ENCODE data around the gene UBE4B.

Gene UBE4B

DNA sequence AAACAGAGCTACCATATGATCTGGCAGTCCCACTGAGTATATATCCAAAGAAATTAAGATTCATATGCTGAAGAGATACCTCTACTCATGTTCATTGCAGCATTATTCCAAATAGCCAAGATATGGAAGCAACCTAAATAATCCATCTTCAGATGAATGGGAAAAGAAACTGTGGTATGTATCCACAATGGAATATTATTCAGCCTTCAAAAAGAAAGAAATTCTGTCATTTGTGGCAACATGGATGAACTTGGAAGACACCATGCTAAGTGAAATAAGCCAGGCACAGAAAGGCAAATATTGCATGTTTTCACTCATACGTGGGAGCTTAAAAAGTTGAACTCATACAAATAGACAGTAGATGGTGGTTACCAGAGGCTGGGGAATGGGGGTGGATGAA is 47.8 kb downstream of the UBE4B start:
- no peak for DNase-seq (ENCODE audit: insufficient read length, low spot score)
- TF ChIP-seq POLR2AphosphoS5 (IDR thresholded peaks at IDR 0.05; ENCODE audit: low read depth, low read length) (no peak), POLR2A (IDR thresholded peaks at IDR 0.05; ENCODE audit: low read depth, low read length) (no peak), SPI1 (IDR thresholded peaks at IDR 0.05; ENCODE audit: low read depth, low read length) (no peak), PAX5 (IDR thresholded peaks at IDR 0.05; ENCODE audit: insufficient read depth, low read length, severe bottlenecking) (no peak), TAF1 (IDR thresholded peaks at IDR 0.05; ENCODE audit: low read depth, low read length) (no peak), POU2F2 (IDR thresholded peaks at IDR 0.05; ENCODE audit: low read depth, low read length) (no peak)
- no peak for FAIRE-seq

DNA sequence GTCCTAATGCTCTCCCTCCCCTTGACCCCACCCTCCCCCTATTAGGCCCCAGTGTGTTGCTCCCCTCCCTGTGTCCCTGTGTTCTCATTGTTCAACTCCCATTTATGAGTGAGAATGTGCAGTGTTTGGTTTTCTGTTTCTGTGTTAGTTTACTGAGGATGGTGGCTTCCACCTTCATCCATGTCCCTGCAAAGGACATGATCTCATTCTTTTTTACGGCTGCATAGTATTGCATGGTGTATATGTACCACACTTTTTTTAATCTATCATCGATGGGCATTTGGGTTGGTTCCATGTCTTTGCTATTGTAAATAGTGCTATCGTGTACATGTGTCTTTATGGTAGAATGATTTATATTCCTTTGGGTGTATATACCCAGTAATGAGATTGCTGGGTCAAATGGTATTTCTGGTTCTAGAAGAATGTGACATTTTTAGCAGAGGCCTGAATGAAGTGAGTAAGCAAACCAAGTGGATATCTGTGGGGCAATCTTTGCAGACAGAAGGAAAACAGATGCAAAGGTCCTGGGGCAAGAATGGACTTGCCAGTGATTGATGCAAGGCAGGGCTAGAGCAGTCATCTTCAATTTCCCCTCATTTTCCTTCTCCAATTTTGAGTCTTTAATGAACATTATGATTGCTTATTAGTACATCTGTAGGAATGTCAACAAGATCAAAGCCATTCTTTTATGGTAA is 50.2 kb downstream of the UBE4B start:
- FAIRE-seq = no peak
- no peak for DNase-seq (ENCODE audit: insufficient read length, low spot score)
- TF ChIP-seq POU2F2 (IDR thresholded peaks at IDR 0.05; ENCODE audit: low read depth, low read length) (no peak), POLR2A (IDR thresholded peaks at IDR 0.05; ENCODE audit: low read depth, low read length) (no peak), PAX5 (IDR thresholded peaks at IDR 0.05; ENCODE audit: insufficient read depth, low read length, severe bottlenecking) (no peak), TAF1 (IDR thresholded peaks at IDR 0.05; ENCODE audit: low read depth, low read length) (no peak), SPI1 (IDR thresholded peaks at IDR 0.05; ENCODE audit: low read depth, low read length) (no peak), POLR2AphosphoS5 (IDR thresholded peaks at IDR 0.05; ENCODE audit: low read depth, low read length) (no peak)

DNA sequence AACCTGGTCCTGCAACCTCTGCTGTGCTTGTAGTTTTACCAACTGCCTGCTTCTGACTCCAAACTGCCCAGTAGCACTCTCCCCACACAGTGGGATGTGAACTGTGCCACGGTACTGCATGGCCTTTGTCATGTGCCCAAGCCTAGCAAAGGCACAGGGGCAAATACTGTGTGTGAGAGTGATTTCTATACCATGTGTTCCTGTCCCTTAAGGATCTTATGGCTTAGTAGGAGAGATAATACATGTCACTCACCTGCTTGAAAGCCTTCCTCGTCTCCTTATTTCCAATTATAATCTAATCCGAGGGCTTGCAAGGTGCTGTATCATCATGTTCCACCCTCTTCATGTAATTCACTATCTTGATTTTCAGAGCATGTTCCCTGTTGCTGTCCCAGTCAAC is 51.3 kb downstream of the UBE4B start:
- FAIRE-seq = no peak
- no peak for DNase-seq (ENCODE audit: insufficient read length, low spot score)
- TF ChIP-seq PAX5 (IDR thresholded peaks at IDR 0.05; ENCODE audit: insufficient read depth, low read length, severe bottlenecking) (no peak), POLR2AphosphoS5 (IDR thresholded peaks at IDR 0.05; ENCODE audit: low read depth, low read length) (no peak), POLR2A (IDR thresholded peaks at IDR 0.05; ENCODE audit: low read depth, low read length) (no peak), SPI1 (IDR thresholded peaks at IDR 0.05; ENCODE audit: low read depth, low read length) (no peak), TAF1 (IDR thresholded peaks at IDR 0.05; ENCODE audit: low read depth, low read length) (no peak), POU2F2 (IDR thresholded peaks at IDR 0.05; ENCODE audit: low read depth, low read length) (no peak)

DNA sequence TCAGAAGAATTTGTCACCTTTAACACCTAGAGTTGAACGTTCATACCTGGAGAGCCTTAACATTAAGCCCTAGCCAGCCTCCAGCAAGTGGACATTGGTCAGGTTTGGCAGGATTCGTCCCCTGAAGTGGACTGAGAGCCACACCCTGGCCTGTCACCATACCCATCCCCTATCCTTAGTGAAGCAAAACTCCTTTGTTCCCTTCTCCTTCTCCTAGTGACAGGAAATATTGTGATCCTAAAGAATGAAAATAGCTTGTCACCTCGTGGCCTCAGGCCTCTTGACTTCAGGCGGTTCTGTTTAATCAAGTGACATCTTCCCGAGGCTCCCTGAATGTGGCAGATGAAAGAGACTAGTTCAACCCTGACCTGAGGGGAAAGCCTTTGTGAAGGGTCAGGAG is 52.3 kb downstream of the UBE4B start:
- no peak for FAIRE-seq
- TF ChIP-seq TAF1 (IDR thresholded peaks at IDR 0.05; ENCODE audit: low read depth, low read length) (no peak), POLR2A (IDR thresholded peaks at IDR 0.05; ENCODE audit: low read depth, low read length) (no peak), PAX5 (IDR thresholded peaks at IDR 0.05; ENCODE audit: insufficient read depth, low read length, severe bottlenecking) (no peak), POU2F2 (IDR thresholded peaks at IDR 0.05; ENCODE audit: low read depth, low read length) (no peak), SPI1 (IDR thresholded peaks at IDR 0.05; ENCODE audit: low read depth, low read length) (no peak), POLR2AphosphoS5 (IDR thresholded peaks at IDR 0.05; ENCODE audit: low read depth, low read length) (no peak)
- no peak for DNase-seq (ENCODE audit: insufficient read length, low spot score)

GRCh38 chr1:10087210-10087609 is 54.5 kb downstream of the UBE4B start:
- FAIRE-seq (no peak), DNase-seq (ENCODE audit: insufficient read length, low spot score) (no peak)
- TF ChIP-seq POLR2A (IDR thresholded peaks at IDR 0.05; ENCODE audit: low read depth, low read length) (no peak), POLR2AphosphoS5 (IDR thresholded peaks at IDR 0.05; ENCODE audit: low read depth, low read length) (no peak), TAF1 (IDR thresholded peaks at IDR 0.05; ENCODE audit: low read depth, low read length) (no peak), PAX5 (IDR thresholded peaks at IDR 0.05; ENCODE audit: insufficient read depth, low read length, severe bottlenecking) (no peak), SPI1 (IDR thresholded peaks at IDR 0.05; ENCODE audit: low read depth, low read length) (no peak), POU2F2 (IDR thresholded peaks at IDR 0.05; ENCODE audit: low read depth, low read length) (no peak)

GRCh38 chr1:10101929-10102328 is 69.2 kb downstream of the UBE4B start:
- DNase-seq (ENCODE audit: insufficient read length, low spot score) (no peak), FAIRE-seq (no peak)
- TF ChIP-seq TAF1 (IDR thresholded peaks at IDR 0.05; ENCODE audit: low read depth, low read length) (no peak), POLR2A (IDR thresholded peaks at IDR 0.05; ENCODE audit: low read depth, low read length) (no peak), POU2F2 (IDR thresholded peaks at IDR 0.05; ENCODE audit: low read depth, low read length) (no peak), POLR2AphosphoS5 (IDR thresholded peaks at IDR 0.05; ENCODE audit: low read depth, low read length) (no peak), PAX5 (IDR thresholded peaks at IDR 0.05; ENCODE audit: insufficient read depth, low read length, severe bottlenecking) (no peak)

GRCh38 chr1:10103193-10103592 is 70.4 kb downstream of the UBE4B start:
- FAIRE-seq (no peak), DNase-seq (ENCODE audit: insufficient read length, low spot score) (no peak)
- TF ChIP-seq POLR2AphosphoS5 (IDR thresholded peaks at IDR 0.05; ENCODE audit: low read depth, low read length) = no peak
- no peak for TF ChIP-seq PAX5 (IDR thresholded peaks at IDR 0.05; ENCODE audit: insufficient read depth, low read length, severe bottlenecking)
- TF ChIP-seq POU2F2 (IDR thresholded peaks at IDR 0.05; ENCODE audit: low read depth, low read length) = no peak
- TF ChIP-seq POLR2A (IDR thresholded peaks at IDR 0.05; ENCODE audit: low read depth, low read length) = no peak
- no peak for TF ChIP-seq SPI1 (IDR thresholded peaks at IDR 0.05; ENCODE audit: low read depth, low read length)

- no peak for FAIRE-seq
- TF ChIP-seq PAX5 (IDR thresholded peaks at IDR 0.05; ENCODE audit: insufficient read depth, low read length, severe bottlenecking) (no peak), SPI1 (IDR thresholded peaks at IDR 0.05; ENCODE audit: low read depth, low read length) (no peak), TAF1 (IDR thresholded peaks at IDR 0.05; ENCODE audit: low read depth, low read length) (no peak), POLR2A (IDR thresholded peaks at IDR 0.05; ENCODE audit: low read depth, low read length) (no peak), POLR2AphosphoS5 (IDR thresholded peaks at IDR 0.05; ENCODE audit: low read depth, low read length) (no peak), POU2F2 (IDR thresholded peaks at IDR 0.05; ENCODE audit: low read depth, low read length) (no peak)
These were observed 72.1 kb downstream of the UBE4B start for GRCh38 chr1:10104834-10105233.

GRCh38 chr1:10105484-10105883 is 72.7 kb downstream of the UBE4B start:
- no peak for DNase-seq (ENCODE audit: insufficient read length, low spot score)
- no peak for FAIRE-seq
- TF ChIP-seq POU2F2 (IDR thresholded peaks at IDR 0.05; ENCODE audit: low read depth, low read length) (no peak), POLR2AphosphoS5 (IDR thresholded peaks at IDR 0.05; ENCODE audit: low read depth, low read length) (no peak), SPI1 (IDR thresholded peaks at IDR 0.05; ENCODE audit: low read depth, low read length) (no peak), TAF1 (IDR thresholded peaks at IDR 0.05; ENCODE audit: low read depth, low read length) (no peak), POLR2A (IDR thresholded peaks at IDR 0.05; ENCODE audit: low read depth, low read length) (no peak), PAX5 (IDR thresholded peaks at IDR 0.05; ENCODE audit: insufficient read depth, low read length, severe bottlenecking) (no peak)

More at GRCh38 chr1:10104834-10105233, 72.1 kb downstream of the UBE4B start:
- DNase-seq (ENCODE audit: insufficient read length, low spot score) = no peak
